Left lung (tissue), 10 donors: ENCODE results near the gene VARS1. TPM values are rescaled to one million over a fixed set of nuclear protein-coding genes. Genes with fewer than 3 reads are reported as not detected.

Source experiments
- ATAC-seq: fragments of 200-7000 bp; cut with Tn5 transposase; one replicate; pipeline ENCODE4 v1.9.1; 2020; ENCODE audit warnings: moderate library complexity
- DNase-seq, 4 donors: peaks; one replicate each; pipeline ENCODE4 v3.0.0-alpha.2; 2013 to 2020
- H3K27ac ChIP-seq, 2 donors: fragments of 200-600 bp; sonication (generic) in 1 of 2; one replicate each; pipeline versions ENCODE4 v1.5.0 to v1.8.0; 2020 to 2021
- H3K27me3 ChIP-seq, 2 donors: fragments of 200-600 bp; sonication (generic) in 1 of 2; one replicate each; pipeline versions ENCODE4 v1.5.0 to v1.8.0; 2020 to 2021
- H3K36me3 ChIP-seq, 2 donors: fragments of 200-600 bp; sonication (generic) in 1 of 2; one replicate each; pipeline versions ENCODE4 v1.5.0 to v1.8.0; 2020 to 2021
- H3K4me1 ChIP-seq, 2 donors: fragments of 200-600 bp; one replicate each; pipeline ENCODE4 v1.8.0; 2021
- H3K4me3 ChIP-seq, 2 donors: fragments of 200-600 bp; sonication (generic) in 1 of 2; one replicate each; pipeline versions ENCODE4 v1.5.0 to v1.8.0; 2020 to 2021; ENCODE audit warnings: mild to moderate bottlenecking in 1 of 2
- H3K9me3 ChIP-seq, 2 donors: fragments of 200-600 bp; sonication (generic) in 1 of 2; one replicate each; pipeline versions ENCODE4 v1.5.0 to v1.8.0; 2020 to 2021
- CTCF ChIP-seq, 2 donors: fragments of 200-600 bp; sonication (generic) in 1 of 2; IDR thresholded peaks; one replicate each; pipeline versions ENCODE4 v1.5.0 to v1.8.0; 2021; ENCODE audit warnings: antibody characterized with exemption in 2 of 2
- intact Hi-C, 2 donors: fragments of 100-400 bp; cut with DNase I; formaldehyde crosslinking; loops; one replicate each; pipeline versions ENCODE4 v1.11.2 to v1.14.2; 2022
- polyA plus RNA-seq, 6 donors: library from polyadenylated mRNA; unstranded; fragments of 120-200 nt; gene quantifications; one replicate each; pipeline ENCODE4 v1.2.1, GENCODE V29; 2013; ENCODE audit not compliant: insufficient read length in 6 of 6
- total RNA-seq, 2 donors: library from RNA; stranded (reverse); fragmentation: NEBNext Ultra II Directional; extraction: Animal tissue kit (Norgen Biotek cat#: 25700); gene quantifications; one replicate each; pipeline ENCODE4 v1.2.1, GENCODE V29; 2021
- donor health status: DM: no; HTN: yes; CAD: no.
- donor health status: DM: no; HTN: no; CAD: no.

Gene VARS1
- total and polyA plus RNA-seq, 8 donors = 38.4 to 103 (median 46.6) TPM

GRCh38 chr6:31792761-31793171, 2.8 kb downstream of the VARS1 start:
- Histone ChIP-seq H3K27ac (no peak overlapping the region), H3K27me3 (no peaks in the 10 kb centered on the region), H3K9me3 (no peaks in the 10 kb centered on the region), H3K4me3 (no peak overlapping the region), H3K4me1 (peaks cover 15 to 42% of the 10 kb centered on the region in 2 donors), H3K36me3 (peaks cover 0 to 56% of the 10 kb centered on the region in 2 donors)
- intact Hi-C loops = no loop called here
- ATAC-seq = no peak
- DNase-seq = peak in 1 of 4 donors; percentile 64
- TF ChIP-seq CTCF (IDR thresholded peaks at IDR 0.05) = no peak

- Histone ChIP-seq H3K4me1 (peaks cover 15 to 37% of the 10 kb centered on the region in 2 donors), H3K27me3 (no peaks in the 10 kb centered on the region), H3K27ac (no peak overlapping the region), H3K36me3 (peaks cover 0 to 54% of the 10 kb centered on the region in 2 donors), H3K4me3 (no peak overlapping the region), H3K9me3 (no peaks in the 10 kb centered on the region)
- no peak for ATAC-seq
- TF ChIP-seq CTCF (IDR thresholded peaks at IDR 0.05) = no peak
- DNase-seq = no peak
- intact Hi-C loops = no loop called here
Measured at GRCh38 chr6:31792090-31792374, 3.5 kb downstream of the VARS1 start.

GRCh38 chr6:31791324-31792089, 4.0 kb downstream of the VARS1 start:
- DNase-seq = peak in 2 of 4 donors; percentile 49 to 58
- TF ChIP-seq CTCF (IDR thresholded peaks at IDR 0.05) = peak; percentile 25 to 37
- intact Hi-C loops = no loop called here
- peaks cover 0 to 54% of the 10 kb centered on the region in 2 donors for H3K36me3 ChIP-seq
- no peaks in the 10 kb centered on the region for H3K27me3 ChIP-seq
- no peaks in the 10 kb centered on the region for H3K9me3 ChIP-seq
- H3K4me1 ChIP-seq = peaks cover 15 to 32% of the 10 kb centered on the region in 2 donors
- no peak for ATAC-seq
- H3K27ac ChIP-seq = no peak overlapping the region
- no peak overlapping the region for H3K4me3 ChIP-seq

GRCh38 chr6:31785475-31785874, 10.1 kb downstream of the VARS1 start:
- no peaks in the 10 kb centered on the region for H3K27me3 ChIP-seq
- ATAC-seq = no peak
- TF ChIP-seq CTCF (IDR thresholded peaks at IDR 0.05) = no peak
- no peaks in the 10 kb centered on the region for H3K9me3 ChIP-seq
- peak in 1 of 4 donors; percentile 50 for DNase-seq
- H3K27ac ChIP-seq = no peak overlapping the region
- H3K36me3 ChIP-seq = peaks cover 0 to 90% of the 10 kb centered on the region in 2 donors
- no peaks in the 10 kb centered on the region for H3K4me1 ChIP-seq
- H3K4me3 ChIP-seq = no peak overlapping the region
- intact Hi-C loops = no loop called here

GRCh38 chr6:31784098-31784925, 11.2 kb downstream of the VARS1 start:
- Histone ChIP-seq H3K27ac (no peak overlapping the region), H3K36me3 (peaks cover 0 to 90% of the 10 kb centered on the region in 2 donors), H3K9me3 (no peaks in the 10 kb centered on the region), H3K27me3 (no peaks in the 10 kb centered on the region), H3K4me1 (no peaks in the 10 kb centered on the region), H3K4me3 (no peak overlapping the region)
- ATAC-seq (no peak), DNase-seq (peak in 1 of 4 donors; percentile 37)
- TF ChIP-seq CTCF (IDR thresholded peaks at IDR 0.05) = no peak
- intact Hi-C loops = no loop called here
